Activated naive CD4-positive, alpha-beta T cell treated with Interleukin-2 at 50 U/mL for 16 hours (primary cell): ENCODE data around the gene MEG3.
"Not testable (repeated sequence)": the region's sequence is repeated elsewhere in the genome, so short reads cannot be mapped to it uniquely, and the experiment has no call there.

Source experiments
- DNase-seq: peaks from one replicate; pipeline ENCODE4 v3.0.0-alpha.2; 2020

MEG3 gene

DNA sequence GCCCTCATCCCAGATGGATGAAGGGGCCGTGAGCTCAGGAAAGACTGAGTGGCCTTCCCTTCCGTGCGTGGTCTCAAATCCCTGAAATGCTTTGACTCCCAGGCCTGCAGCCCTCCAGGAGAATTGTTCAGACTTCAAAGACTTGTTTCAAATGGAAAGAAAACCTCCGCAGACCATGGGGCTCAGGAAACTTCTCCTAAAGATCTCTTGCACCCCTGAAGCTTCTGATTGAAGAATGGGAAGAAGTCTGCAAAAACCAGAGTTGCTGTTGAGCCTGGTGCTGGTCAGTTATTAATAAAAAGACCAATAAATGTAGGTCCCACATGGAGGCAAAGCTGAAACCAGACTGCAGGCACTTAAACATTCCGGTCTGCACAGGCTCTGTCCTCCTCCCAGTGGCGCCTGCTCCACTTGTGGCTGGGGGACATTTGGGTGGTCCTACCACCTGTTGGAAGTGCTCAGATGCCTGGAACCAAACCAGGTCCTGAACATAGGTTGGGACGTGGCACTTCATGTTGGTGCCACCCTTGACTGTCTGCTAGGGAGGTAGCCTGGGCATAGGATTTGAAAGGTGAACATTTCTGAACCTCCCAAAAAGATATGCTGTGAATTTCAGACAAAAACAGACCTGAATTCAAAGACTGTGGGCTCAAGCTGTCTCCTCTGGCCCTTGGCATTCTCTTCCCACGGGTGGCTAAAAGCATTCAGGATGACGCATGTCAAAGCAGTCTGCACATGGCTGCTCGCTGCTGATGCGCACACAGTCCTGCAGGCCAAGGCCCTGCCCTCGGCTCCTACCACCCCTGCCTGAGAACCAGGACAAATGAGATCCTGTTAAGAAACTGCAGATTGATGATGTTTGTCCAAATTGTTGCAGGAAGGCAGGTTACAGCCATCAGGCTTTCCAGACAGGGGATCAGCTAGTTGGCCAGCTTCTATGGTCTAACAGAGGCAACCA lies 36.2 kb upstream of the MEG3 start:
- DNase-seq, result no peak

- no peak for DNase-seq
Observed at GRCh38 chr14:100790502-100791347, 35.2 kb upstream of the MEG3 start.

DNA sequence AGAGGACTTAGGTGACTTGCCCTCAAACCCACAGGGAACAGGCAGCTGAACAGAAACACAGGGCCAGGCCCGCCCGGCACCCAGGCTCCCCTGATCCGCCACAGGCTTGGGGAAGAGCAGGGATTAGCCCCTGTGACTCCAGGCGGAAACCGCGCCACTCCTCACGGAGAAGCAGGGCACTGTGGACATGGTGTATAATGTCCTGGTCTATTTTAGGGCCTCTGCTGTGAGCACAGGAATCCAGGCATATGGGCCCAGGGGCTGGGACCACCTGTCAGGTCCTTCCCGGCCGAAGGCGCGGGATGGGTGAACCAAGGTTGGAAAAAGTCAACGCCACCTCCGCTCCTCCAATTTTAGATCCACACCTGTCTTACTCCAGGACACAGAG lies 34.6 kb upstream of the MEG3 start:
- no peak for DNase-seq

DNA sequence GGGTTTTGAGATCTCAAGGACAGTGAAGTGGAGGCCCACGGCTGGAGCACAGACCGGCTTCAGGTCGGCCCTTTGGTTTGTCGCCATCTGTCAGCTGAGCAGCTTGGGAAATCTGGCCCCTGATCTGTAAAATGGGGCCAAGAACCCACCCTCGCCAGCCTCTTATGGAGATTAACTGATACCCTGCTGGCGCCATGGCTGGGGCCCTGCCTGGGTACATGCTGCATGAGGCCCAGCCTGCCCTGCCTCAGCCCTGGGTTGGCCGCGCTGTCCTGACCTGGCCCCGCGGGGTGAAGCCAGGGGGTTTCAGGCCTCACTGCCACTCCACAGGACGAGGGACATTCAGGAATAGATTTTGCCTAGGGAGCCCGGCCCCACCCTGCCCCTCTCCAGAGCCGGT lies 33.9 kb upstream of the MEG3 start:
- no peak for DNase-seq

DNA sequence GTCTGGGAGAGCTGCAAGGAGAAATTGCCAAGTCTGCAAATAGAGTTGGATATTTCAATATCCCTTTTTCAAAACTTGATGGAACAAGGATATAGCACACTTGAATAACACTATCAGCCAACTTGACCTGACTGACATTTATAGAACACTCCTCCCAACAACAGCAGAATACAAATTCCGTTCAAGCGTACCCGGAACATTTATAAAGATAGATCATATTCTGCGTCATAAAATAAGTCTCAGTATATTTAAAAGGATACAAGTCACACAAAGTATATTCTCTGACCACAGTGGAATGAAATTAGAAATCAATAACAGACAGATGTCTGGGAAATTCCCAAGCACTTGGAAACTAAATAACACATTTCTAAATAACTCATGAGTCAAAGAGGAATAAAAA lies 29.0 kb upstream of the MEG3 start:
- no peak for DNase-seq

DNA sequence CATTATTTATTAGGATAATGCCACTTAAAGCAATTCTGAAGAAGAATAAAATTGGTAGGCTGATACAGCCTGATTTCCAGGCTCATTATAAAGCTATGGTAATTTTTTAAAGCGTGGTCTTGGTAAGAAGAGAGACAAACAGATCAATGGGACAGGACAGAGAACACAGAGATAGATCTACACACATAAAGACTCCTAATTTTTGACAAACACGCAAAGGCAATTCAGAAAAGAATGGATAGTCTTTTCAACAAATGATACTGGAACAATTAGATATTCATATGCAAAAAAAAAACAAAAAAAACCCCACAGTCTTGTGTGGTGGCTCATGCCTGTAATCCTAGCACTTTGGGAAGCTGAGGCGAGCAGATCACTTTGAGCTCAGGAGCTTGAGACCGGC lies 25.9 kb upstream of the MEG3 start:
- no peak for DNase-seq

- DNase-seq, result not testable (repeated sequence)
Observed at GRCh38 chr14:100801433-100801832, 24.5 kb upstream of the MEG3 start.

GRCh38 chr14:100802179-100802578 lies 23.7 kb upstream of the MEG3 start:
- DNase-seq, result no peak

DNA sequence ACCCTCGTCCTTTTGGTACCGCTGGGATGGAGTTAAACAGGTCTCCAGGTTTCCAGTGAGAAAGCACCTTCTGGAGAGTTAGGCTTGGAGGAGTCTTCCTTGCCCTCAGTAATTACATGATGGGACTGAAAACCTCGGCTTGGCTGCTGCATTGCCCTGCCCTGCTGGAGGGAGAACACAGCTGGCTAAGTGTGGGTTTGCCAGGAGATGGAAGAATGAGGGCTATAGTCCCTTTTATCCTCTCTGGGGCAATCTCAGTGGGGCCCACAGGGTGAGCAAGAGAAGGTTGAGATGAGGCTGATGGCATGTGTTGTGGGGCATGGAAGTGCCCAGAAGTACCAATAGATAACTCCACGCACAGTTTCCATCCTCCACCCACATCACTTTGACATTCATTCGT lies 23.2 kb upstream of the MEG3 start:
- no peak for DNase-seq

DNA sequence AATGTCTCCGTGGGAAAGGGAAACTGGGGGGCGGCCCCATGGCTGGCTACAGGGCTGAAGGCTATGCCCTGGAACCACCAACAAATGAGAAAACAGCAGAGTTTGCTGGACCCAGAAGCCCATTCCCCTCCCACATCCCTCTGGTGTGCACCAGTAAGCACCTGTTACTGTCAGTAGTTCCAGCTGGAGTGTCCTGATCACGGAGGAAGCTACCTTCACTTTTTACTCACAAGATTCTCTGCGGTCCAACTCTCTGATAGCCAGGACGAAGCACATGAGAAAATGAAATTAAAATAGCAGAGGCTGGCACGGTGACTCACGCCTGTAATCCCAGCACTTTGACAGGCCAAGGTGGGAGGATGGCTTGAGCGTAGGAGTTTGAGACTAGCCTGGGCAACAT lies 22.7 kb upstream of the MEG3 start:
- no peak for DNase-seq

GRCh38 chr14:100803676-100804075 lies 22.2 kb upstream of the MEG3 start:
- no peak for DNase-seq

- no peak for DNase-seq
Observed at GRCh38 chr14:100804138-100804537, 21.8 kb upstream of the MEG3 start.

GRCh38 chr14:100804558-100805309 lies 21.2 kb upstream of the MEG3 start:
- no peak for DNase-seq

- DNase-seq, result no peak
Observed at GRCh38 chr14:100806386-100806785, 19.5 kb upstream of the MEG3 start.

DNA sequence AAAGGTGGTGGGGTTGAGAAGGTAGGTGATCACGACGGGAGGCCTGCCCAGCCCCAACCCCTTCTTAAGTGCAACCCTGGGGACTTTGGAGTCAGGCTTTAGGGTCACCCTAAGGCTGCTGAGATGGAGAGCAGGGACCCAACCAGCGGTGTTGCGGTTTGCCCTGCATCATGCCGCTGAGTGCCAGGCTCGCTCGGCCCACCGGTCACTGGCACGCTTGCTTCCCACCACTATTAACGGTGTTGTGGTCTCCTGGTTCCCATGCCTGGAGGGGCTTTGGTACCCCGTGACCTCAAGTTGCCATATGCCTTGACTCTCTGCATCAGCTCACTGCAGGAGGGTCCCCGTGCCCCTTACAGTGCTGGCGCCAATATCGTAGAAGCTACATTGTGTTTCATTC lies 18.4 kb upstream of the MEG3 start:
- no peak for DNase-seq

DNA sequence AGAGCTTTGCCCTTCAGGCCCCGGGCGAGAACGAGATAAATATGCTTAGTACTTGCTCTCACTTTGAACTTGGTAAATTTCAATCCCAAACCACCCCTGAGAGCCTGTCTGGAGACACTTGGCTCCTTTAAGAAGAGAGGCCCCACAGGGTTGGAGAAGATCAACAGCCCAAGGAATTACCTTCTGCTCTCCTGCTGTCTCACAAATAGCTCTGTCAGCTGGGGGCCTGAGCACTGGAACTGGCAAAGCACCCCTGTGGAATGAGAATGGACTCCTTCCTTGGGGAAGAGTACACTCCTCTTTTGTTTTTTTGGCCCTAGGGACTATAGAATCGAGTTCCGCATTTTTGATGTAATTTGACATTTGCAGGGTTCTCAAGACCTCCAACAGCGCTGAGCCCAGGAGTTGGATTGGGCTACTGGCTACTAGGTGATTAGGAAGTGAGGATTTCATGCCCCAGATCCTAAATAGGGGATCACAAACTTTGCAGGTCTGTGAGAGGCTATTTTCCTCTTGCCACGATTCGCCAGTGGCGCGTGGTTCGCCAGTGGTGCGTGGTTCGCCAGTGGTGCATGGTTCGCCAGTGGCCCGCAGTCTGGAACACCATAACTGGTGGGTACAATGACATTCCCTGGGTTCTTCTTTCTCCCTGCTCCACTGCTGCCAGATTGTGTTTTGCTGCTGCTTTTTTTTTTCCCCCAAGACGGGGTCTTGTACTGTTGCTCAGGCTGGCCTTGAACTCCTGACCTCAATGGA lies 17.8 kb upstream of the MEG3 start:
- no peak for DNase-seq

DNA sequence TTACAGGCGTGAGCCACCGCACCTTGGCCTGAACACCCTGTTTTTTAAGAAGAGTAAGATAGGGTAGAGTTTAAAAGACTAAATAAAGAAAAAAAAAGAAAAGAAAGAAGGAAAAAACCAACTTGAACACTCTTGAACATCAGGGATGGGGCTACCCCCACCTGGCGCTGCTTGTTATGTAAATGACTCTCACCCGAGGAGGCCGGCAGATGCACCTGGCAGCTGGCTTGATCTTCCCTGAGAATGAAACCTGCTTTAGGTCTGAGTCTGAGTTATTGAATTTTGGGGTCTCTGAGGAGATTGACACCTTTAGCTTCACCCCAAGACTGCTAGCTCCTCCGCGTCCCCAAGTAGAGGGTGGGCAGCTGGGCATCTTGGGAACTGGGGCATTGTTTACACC lies 15.5 kb upstream of the MEG3 start:
- no peak for DNase-seq

DNA sequence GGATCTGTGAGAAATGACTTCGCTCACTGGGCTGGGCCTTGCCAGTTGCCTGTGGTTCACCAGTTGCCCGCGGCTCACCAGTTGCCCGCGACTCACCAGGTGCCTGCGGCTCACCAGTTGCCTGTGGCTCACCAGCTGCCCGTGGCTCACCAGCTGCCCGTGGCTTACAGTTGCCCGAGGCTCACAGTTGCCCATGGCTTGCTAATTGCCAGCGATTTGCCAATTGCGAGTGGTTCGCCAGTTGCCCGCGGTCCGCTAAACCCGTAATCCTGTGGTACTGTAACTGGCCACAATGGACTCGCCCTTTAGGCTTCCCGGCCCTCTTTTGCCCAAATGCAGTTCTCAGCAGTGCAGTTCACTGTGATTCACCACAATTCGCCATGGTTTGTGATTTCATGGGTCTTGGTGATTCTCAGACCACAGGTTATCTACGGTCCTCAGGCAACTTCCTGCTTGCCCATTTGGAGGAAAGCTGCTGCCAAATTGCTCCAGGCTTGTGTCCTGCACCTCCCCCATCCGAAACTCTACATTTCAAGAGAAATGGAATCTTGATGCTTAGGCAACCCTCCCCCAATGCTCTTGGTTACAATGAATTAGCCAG lies 15.0 kb upstream of the MEG3 start:
- DNase-seq, result no peak

DNA sequence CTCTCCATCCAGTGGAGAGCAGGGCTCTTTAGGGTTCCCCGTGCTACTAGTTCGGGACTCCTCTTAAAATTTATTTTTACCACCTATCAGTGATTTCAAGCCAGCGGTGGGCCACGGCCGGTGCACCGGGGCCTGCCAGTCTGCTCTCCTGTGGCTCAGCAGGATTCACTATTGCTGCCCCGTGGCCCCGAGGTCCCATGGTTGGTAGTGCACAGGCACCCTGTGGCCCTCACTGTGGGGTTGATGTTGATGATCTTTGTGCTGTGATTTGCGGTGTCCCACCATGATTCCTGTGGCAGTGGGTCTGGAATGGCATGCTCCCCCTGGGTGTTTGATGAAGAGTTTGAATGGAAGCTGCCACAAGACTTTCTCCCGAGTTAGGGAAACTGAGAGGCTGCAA lies 12.6 kb upstream of the MEG3 start:
- DNase-seq, result no peak

- DNase-seq, result no peak
Observed at GRCh38 chr14:100815478-100816285, 10.2 kb upstream of the MEG3 start.

GRCh38 chr14:100816286-100816949 lies 9.5 kb upstream of the MEG3 start:
- DNase-seq, result no peak
